Measurements from ENCODE around the gene TEX38. TPM values are rescaled to one million over a fixed set of nuclear protein-coding genes. Genes with fewer than 3 reads are reported as not detected.
"Not testable (repeated sequence)": the region's sequence is repeated elsewhere in the genome, so short reads cannot be mapped to it uniquely, and the experiment has no call there.

TEX38 gene
- total RNA-seq, 4 donors from 2014 or later: not detected

GRCh38 chr1:46691997-46692790, 20.5 kb downstream of the TEX38 start:
- intact Hi-C loops (cut with DNase I; ENCODE audit: low total_unique reads): no loop called here
- no peak for TF ChIP-seq POLR2A (IDR thresholded peaks at IDR 0.05)
- TF ChIP-seq, protein P1, sequence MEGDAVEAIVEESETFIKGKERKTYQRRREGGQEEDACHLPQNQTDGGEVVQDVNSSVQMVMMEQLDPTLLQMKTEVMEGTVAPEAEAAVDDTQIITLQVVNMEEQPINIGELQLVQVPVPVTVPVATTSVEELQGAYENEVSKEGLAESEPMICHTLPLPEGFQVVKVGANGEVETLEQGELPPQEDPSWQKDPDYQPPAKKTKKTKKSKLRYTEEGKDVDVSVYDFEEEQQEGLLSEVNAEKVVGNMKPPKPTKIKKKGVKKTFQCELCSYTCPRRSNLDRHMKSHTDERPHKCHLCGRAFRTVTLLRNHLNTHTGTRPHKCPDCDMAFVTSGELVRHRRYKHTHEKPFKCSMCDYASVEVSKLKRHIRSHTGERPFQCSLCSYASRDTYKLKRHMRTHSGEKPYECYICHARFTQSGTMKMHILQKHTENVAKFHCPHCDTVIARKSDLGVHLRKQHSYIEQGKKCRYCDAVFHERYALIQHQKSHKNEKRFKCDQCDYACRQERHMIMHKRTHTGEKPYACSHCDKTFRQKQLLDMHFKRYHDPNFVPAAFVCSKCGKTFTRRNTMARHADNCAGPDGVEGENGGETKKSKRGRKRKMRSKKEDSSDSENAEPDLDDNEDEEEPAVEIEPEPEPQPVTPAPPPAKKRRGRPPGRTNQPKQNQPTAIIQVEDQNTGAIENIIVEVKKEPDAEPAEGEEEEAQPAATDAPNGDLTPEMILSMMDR (IDR thresholded peaks at IDR 0.05): no peak
- 74 to 76% methylated on average over 6 of the region's 6 CpGs for WGBS, 2 donors
- no peak overlapping the region for H3K4me3 ChIP-seq (ENCODE audit: low read depth, poor library complexity, severe bottlenecking)
- no peak for DNase-seq (ENCODE audit: low spot score in 2 of 2)

- intact Hi-C loops (cut with DNase I; ENCODE audit: low total_unique reads): no loop called here
- DNase-seq (ENCODE audit: low spot score in 2 of 2): no peak
- TF ChIP-seq, protein P1 (IDR thresholded peaks at IDR 0.05): no peak
- TF ChIP-seq POLR2A (IDR thresholded peaks at IDR 0.05): no peak
- H3K4me3 ChIP-seq (ENCODE audit: low read depth, poor library complexity, severe bottlenecking): no peak overlapping the region
- 17 to 51% methylated on average over 3 of the region's 3 CpGs for WGBS, 2 donors
Observed at GRCh38 chr1:46692811-46693770, 21.4 kb downstream of the TEX38 start.

DNA sequence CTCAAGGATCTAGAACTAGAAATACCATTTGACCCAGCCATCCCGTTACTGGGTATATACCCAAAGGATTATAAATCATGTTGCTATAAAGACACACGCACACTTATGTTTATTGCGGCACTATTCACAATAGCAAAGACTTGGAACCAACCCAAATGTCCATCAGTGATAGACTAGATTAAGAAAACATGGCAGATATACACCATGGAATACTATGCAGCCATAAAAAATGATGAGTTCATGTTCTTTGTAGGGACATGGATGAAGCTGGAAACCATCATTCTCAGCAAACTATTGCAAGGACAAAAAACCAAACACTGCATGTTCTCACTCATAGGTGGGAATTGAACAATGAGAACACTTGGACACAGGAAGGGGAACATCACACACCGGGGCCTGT, 23.0 kb downstream of the TEX38 start:
- intact Hi-C loops (cut with DNase I; ENCODE audit: low total_unique reads); DNase-seq (ENCODE audit: low spot score in 2 of 2); H3K4me3 ChIP-seq (ENCODE audit: low read depth, poor library complexity, severe bottlenecking): not testable (repeated sequence)
- WGBS, 2 donors: 98 to 100% methylated on average over 4 of the region's 4 CpGs

GRCh38 chr1:46697053-46697452, 25.4 kb downstream of the TEX38 start:
- no peak for DNase-seq (ENCODE audit: low spot score in 2 of 2)
- intact Hi-C loops (cut with DNase I; ENCODE audit: low total_unique reads): no loop called here
- no peak overlapping the region for H3K4me3 ChIP-seq (ENCODE audit: low read depth, poor library complexity, severe bottlenecking)
- TF ChIP-seq, protein P1 (IDR thresholded peaks at IDR 0.05): no peak
- no peak for TF ChIP-seq POLR2A (IDR thresholded peaks at IDR 0.05)
- WGBS, 2 donors: 94 to 100% methylated on average over 2 of the region's 2 CpGs

DNA sequence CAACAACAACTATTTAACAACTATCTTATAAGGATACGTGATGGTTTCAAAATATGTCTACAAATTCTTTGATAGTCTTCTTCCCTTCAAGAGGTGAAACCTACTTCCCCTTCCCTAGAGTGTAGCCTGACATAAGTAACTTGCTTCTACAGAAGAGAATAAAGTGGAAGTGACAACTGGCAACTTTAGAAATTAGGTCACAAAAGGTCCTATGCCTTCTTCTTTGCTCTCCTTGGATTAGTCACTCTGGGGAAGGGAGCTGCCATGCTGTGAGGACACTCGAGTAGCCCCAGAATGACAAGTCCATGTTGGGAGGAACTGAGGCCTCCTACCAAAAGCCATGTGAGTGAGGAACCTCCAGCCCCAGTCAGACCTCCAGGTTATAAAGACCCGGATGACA, 28.0 kb downstream of the TEX38 start:
- intact Hi-C loops (cut with DNase I; ENCODE audit: low total_unique reads): no loop called here
- WGBS, 2 donors: 61 to 80% methylated on average over 3 of the region's 3 CpGs
- no peak for TF ChIP-seq POLR2A (IDR thresholded peaks at IDR 0.05)
- TF ChIP-seq, protein P1 (IDR thresholded peaks at IDR 0.05): no peak

More for the DNA sequence above, 28.0 kb downstream of the TEX38 start:
- no peak overlapping the region for H3K4me3 ChIP-seq (ENCODE audit: low read depth, poor library complexity, severe bottlenecking)
- DNase-seq (ENCODE audit: low spot score in 2 of 2): no peak

Measured in lower leg skin (tissue), 4 donors.